HL-60/S4 treated with phorbol 12-myristate 13-acetate at 8.2 ng/mL for 4 days and 3 days (cell line): ENCODE measurements around the gene ZNF429.
"Not testable (repeated sequence)": the region's sequence is repeated elsewhere in the genome, so short reads cannot be mapped to it uniquely, and the experiment has no call there.

Experiments used
- in situ Hi-C: fragments of 300-500 bp; cut with MboI; formaldehyde crosslinking; loops from 2 replicates; pipeline ENCODE4 v1.15.0; 2022; ENCODE audit warnings: low sequenced_read_pairs

The ZNF429 gene

DNA sequence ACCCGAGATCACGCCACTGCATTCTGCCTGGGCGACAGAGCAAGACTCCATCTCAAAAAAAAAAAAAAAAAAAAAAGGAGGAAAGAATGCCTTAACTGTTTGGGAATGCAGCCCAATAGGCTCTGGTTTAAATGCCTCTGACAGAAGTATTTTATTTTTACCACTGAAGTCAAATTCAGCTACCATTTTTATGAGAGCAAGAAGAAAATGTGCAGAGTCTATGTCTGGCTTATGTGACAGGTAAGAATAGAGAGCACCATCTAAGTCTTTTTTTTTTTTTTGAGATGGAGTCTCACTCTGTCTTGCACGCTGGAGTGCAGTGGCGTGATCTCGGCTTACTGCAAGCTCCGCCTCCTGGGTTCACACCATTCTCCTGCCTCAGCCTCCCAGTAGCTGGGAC is 7.2 kb downstream of the ZNF429 start:
- in situ Hi-C loops: not testable (repeated sequence)

DNA sequence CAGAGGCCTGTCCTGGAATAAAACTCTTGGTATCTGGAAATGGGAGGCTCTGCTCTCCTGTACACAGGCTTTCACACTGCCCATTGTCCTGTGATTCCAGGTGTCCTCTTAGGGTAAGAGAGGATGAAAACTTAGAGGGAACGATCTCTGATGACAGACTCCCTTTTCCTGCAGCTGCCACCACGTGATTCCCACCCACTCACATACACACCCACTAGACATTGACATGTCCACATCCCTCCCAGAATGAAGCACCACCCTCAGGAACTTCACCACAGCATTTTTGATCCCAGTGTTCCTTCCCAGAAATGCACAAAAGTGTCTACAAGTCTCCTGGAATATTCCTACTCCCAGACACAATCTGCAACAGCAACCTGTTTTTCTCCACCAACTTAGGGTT is 8.2 kb downstream of the ZNF429 start:
- in situ Hi-C loops: no loop called here

DNA sequence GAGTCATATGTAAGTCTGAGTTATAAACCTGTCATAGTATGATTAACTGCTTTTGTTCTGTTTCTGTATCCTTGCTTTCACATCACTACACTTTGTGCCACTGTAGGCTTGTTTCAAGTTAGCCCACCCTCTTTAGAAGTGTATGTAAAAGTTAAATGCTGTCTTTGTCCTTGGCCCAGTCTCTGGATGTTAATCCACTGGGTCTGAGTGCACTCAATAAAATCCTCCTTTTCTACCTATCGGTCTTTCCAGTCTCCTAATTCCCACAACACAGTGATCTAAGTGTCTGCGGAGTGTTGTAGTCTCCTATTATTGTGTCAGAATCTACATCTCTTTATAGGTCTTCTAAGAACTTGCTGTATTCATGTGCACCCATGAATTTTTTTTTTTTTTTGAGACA is 14.1 kb downstream of the ZNF429 start:
- in situ Hi-C loops: no loop called here

DNA sequence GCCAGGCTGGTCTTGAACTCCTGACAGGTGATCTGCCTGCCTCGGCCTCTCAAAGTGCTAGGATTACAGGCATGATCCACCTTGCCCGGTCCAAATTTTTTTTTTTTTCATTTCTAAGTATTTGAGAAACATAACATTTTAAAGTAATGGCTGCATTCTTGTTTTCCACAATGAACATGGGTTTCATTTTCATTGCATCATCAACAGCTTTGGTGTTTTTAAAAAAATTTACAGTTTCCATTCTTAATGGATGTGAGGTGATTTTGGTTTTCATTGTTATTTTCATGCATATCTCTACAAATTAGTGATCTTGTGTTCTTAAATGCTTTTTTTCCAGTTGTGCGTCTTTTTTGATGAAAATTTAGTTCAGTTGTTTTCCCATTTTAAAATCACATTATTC is 27.5 kb downstream of the ZNF429 start:
- in situ Hi-C loops: no loop called here

DNA sequence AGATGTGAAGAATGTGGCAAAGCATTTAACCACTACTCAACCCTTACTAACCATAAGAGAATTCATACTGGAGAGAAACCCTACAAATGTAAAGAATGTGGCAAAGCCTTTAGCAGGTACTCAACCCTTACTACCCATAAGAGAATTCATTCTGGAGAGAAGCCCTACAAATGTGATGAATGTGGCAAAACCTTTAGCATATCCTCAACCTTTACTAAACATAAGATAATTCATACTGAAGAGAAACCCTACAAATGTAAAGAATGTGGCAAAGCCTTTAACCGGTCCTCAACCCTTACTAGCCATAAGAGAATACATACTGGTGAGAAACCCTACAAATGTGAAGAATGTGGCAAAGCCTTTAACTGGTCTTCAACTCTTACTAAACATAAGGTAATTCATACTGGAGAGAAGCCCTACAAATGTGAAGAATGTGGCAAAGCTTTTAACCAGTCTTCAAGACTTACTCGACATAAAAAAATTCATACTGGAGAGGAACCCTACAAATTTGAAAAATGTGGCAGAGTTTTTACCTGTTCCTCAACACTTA is 31.4 kb downstream of the ZNF429 start:
- in situ Hi-C loops: not testable (repeated sequence)

DNA sequence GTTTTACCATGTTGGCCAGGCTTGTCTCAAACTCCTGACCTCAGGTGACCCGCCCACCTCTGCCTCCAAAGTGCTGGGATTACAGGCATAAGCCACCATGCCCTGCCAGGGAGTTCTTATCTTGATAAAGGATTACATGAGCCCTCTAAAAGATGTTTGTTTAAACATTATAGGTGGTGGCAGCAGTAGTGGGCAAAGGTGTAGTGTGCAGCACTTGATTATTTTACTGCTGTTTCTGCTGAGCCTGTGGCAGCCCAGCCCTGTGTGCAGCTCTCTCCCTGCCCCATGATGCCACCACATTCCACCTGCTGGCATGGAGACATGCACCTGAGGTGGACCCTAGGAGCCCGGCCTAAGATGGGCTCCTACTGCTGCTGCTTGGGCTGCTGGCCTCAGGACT is 54.0 kb downstream of the ZNF429 start:
- in situ Hi-C loops: no loop called here

DNA sequence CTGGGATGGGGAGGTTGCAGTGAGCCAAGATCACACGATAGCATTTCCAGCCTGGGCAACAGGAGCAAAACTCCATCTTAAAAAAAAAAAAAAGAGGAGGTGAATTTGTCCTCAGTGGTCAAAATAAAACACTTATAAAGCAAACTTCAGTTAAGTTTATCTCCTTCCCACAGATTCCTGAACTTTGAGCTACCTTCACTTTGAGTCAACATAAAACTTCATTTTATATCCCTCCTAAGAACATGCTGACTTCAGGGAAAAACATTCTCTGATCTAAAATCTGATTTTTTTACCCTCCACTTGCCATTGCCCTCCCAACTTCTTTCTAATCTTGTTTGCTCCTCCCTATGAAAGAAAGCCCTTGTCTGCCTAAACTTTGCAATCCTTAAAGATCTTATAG is 59.0 kb downstream of the ZNF429 start:
- in situ Hi-C loops: no loop called here

DNA sequence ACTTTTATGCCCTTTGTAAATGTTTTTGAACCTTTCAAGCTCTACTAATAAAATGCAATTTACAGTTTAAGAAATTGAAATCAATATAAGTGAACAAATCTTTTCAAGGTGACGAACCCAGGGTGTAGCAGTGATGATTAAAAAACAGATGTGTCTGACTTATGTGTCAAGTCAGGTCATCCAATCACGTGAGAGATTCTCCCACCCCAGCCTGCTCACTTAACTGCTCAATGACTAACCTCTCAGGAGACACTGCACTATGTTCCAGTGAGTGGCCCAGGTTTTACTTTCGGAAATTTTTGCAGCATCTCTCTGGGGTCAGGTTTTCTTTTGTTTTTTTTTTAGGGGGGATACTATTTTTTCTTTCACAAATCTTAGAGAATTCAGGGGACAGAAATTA is 60.7 kb downstream of the ZNF429 start:
- in situ Hi-C loops: no loop called here

DNA sequence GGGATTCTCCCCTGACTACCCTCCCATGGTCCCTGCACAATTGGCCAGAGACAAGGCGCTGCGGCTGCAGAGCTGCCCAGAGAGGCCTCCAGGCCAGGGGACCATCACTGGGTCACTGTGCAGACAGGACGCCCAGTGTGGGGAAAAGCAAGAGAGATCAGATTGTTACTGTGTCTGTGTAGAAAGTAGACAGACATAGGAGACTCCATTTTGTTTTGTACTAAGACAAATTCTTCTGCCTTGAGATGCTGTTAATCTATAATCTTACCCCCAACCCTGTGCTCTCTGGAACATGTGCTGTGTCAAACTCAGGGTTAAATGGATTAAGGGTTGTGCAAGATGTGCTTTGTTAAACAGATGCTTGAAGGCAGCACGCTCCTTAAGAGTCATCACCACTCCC is 62.4 kb downstream of the ZNF429 start:
- in situ Hi-C loops: not testable (repeated sequence)

DNA sequence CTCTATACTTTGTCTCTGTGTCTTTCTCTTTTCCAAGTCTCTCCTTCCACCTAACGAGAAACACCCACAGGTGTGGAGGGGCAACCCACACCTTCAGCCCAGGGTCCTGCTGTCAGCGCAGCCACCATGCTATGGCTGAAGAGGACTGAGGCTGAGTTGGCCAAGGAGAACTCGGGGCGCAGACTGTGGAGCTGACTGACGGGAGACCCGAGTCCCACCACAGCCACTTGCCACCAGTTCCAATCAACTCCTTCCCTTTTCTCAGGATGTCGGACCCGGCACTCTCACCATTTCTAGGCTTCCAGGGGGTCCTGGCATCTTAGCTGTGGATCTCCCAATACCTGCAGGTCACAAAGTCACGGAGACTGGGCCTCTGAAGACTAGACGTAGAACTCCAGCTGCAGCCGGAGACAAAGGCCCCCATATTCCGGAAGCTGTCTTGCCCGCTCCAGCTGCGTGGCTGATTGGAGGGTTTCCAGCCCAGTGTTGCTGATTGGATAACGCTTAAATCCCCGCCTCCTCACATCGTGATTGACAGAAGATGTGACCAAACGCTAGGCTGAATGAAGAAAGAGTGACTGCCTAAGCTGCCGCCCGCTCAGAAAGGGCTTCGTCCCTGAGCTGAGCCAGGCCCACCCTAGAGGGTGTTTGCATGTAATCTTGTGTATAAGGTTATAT is 63.6 kb downstream of the ZNF429 start:
- in situ Hi-C loops: no loop called here

DNA sequence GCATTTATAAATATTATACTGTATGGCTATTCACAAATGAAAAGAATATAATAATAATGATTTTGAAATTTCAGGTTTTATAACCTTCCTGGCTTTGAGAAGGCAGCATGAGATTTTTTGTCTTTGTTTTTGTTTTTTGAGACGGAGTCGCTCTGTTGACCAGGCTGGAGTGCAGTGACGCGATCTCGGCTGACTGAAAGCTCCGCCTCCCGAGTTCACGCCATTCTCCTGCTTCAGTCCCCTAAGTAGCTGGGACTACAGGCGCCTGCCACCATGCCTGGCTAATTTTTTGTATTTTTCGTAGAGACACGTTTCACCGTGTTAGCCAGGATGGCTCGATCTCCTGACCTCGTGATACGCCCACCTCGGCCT is 64.1 kb downstream of the ZNF429 start:
- in situ Hi-C loops: no loop called here

DNA sequence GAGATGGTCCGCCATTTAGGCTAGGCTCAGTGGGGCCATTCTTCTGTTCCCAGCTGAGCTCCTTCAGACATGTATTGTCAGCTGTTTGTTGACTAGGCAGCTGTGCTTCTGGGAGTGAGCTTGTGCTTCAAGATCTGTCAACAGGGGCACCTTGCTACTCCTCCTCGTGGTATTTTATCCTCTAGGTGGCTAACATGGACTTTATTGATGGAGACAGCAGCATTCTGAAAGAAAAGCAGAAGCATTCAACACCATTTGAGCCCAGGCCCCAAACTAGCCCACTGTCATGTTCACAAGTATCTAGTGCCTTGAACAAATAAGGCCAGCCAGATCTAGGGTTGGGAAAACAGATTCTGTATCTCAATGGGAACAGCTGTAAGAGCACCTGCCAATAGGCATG is 65.9 kb downstream of the ZNF429 start:
- in situ Hi-C loops: no loop called here

DNA sequence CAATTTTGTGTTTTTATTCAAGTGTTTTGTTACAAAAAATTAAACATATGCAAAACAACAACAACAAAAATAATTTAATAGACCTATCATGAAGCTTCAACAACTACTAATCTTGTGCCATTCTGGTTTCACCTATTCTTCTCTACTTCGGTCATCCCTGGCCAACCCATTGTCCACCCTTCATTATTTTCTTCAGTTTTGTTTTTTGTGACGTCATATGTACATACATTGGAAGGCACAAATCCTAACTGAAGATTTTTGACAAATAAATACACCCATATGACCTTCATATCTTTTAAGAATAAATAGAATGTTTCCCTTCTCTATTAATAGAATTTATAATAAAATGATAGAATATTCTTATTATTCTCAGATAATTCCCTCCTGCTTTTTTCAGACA is 69.2 kb downstream of the ZNF429 start:
- in situ Hi-C loops: no loop called here

DNA sequence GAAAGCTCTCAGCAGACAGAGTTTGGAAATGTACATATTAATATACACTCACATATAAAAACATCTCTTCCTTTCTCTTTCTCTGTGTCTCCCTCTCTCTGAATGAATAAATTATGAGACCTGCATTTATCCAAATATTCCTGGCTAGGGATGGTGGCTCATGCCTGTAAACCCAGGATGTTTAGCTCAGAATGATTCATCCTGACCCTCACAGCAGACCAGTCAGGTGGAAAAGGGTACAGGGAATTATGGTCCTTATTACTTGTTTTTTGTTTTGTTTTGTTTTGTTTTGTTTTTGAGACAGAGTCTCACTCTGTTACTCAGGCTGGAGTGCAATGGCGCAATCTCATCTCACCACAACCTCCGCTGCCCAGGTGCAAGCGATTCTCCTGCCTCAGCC is 71.1 kb downstream of the ZNF429 start:
- in situ Hi-C loops: no loop called here

DNA sequence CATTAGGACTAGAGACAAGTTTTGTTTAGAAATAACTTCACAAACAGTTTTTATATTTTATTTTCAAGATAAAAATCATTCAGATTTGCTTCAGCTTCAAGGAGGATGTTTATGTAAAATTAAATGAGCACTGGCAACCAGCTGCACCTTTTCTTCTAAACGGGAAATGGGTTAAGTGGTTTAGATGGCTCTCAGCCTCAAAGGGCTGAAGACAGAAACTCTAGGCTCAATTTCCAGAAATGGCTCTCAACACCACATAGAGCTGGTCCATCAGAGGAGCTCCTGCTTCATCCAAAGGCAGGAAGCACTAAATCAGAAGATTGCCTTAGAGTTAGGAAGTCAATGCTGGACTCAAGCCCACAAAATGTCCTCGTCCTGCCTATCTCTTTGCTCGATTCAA is 74.7 kb downstream of the ZNF429 start:
- in situ Hi-C loops: no loop called here

DNA sequence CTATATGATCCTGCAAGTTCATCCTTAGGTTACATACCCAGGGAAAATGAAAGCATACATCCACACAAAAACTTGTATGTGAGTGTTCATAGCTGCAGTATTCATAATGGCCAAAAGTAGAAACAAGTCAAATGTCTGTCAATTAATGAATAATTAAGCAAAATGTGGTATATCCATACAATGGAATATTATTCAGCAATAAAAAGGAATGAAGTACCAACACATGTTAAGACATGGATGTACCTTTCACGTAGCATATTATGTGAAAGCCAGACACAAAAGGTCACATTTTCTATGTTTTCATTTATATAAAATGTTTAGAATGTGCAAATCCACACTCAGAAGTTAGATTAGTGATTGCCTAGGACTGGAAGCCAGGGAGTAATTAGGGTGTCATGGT is 75.4 kb downstream of the ZNF429 start:
- in situ Hi-C loops: no loop called here

DNA sequence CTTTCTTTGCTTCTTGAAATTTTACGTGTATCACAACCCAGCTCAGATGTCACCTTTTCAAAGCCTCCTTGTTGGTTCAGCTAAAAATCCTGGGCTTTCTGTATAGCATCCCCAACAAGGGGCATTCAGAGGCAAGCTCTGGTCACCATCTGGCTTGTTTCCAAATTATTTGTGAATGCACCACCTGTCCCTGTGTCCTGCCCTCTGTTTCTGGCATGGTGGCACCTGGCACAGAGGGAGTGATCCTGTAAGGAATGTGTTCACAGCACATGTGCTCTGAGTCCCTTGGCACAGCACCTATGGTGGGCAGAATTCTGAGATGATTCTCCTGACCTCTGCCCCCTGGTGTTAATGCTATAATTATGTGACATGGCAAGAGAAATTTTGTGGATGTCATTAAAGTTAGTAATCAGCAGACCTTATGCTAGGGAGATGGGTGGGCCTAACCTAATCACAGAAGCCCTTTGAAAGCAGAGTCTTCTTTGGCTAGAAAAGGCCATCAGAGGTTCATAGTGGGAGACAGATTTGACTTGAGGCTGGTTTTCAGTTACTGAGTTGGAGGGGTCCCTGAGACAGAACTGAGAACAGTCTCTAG is 76.3 kb downstream of the ZNF429 start:
- in situ Hi-C loops: no loop called here

DNA sequence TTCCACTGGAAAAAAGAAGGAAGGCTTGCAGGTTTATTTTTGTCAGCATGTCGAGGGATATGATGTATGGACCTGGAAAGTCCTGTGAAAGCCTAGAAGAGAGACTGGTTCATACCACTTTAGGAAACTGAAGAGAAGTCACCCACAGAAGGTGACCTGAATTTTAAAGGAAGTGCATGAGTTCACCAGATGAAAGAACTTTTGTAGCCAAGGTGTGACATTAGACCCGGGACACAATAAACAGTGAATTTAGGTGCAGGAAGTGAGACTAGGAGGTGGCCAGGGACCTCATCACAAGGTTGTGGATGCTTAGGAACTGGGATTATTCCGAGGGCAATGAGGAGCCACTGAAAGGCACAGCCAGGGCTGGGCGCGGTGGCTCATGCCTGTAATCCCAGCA is 79.1 kb downstream of the ZNF429 start:
- in situ Hi-C loops: no loop called here

DNA sequence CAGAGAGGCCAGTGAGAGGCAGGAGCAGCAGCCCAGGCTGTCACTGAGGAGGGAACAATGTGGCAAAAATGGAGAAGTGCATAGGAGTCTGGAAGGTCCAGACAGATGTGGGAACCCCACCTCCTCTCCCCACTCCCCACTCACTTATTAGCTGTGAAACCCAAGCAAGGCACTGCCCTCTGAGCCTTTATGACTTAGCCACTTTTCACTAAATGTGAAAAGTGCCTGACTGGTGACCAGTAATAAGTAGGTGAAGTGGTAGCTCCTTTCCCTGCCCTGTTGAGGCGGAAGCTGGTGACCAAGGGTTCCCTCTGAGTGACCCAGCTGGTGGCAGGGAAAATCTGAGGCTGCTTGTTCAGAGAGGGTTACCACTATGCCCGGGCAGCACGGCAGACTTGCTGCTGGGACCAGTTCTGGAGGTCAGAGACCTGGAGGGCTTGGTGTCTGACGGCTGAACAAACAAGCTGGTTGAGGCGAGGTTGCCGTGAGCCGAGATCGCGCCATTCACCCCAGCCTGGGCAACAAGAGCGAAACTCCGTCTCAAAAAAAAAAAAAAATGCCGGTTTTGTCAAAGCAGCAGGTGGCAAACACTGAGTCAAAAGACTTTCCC is 80.0 kb downstream of the ZNF429 start:
- in situ Hi-C loops: no loop called here

DNA sequence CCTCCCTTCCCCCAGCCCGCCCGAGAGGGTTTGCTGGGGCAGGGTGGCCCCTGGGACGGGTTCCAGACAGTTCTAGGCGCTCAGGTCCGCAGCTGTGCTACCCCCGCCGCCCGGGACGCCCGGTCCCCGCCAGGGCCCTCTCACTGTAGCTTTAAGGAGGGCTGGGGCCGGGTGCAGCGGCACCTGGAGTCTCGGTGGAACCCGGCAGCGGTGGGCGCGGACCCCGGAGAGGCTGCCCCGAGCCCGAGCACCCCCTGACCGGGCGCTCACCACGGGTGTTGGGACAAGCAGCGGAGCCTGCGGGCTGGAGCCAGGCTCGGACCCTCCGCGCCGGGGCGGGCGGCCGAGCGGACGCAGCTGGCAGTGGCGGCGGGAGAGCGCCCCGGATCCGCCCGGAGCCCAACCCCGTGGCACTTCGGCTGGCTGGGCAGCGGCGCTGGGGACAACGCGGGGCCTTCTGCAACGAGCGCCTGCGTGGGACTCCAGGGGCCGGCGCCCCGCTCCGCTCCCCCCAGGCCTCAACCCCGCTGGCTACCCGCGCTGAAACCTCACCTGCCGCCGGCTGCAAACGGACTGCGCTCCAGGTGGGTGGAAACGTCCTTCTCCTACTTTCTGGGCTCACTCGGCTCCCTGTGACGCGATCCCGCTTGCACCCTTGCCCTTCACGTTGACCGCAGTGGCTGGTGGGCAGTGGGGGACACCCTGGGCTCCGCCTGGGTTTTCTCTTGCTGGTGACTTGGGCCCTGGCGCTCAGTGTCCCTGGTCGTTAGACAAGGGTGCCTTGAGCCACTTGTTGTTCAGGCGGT is 81.1 kb downstream of the ZNF429 start:
- in situ Hi-C loops: no loop called here

DNA sequence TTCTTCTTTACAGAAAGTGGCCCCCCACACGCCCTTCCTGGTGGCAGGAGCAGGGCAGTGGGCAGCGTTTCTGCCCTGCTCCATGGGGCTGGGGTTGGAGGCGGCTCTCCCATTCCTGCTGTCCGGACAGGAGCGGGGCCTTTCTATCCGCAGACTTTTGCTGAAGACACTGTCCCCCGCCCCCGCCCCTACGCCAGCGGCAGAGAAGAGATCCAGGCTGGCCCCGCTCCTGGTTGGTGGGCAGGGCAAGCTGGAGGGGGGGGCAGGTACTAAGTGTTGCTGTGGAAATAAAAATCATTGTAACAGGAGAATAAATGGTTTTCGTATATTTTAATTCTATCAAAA is 81.7 kb downstream of the ZNF429 start:
- in situ Hi-C loops: no loop called here

DNA sequence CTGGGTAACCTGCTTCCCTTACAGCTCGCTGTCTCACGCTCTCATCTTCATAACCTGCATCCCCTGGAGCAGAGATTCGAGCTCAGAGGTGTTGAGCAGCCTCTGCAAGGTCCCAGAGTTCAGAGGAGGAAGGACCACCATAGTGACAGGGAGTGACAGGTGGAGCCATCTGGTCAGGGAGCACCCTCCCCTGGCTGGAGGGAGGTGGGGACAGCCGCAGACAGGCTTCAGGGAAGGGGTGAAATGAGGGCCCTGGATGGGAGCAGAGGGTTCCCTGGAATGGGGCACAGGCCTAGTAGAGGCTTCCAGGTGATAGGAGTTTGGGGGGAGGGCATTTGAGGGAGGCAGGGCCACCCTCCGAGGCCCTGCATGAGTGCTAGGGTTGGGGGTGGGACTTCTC is 82.1 kb downstream of the ZNF429 start:
- in situ Hi-C loops: no loop called here
